HCT116 (cell line): Measurements from ENCODE around the gene KIF26A. TPM values are rescaled to one million over a fixed set of nuclear protein-coding genes. Genes with fewer than 3 reads are reported as not detected.

Experiments used
- ATAC-seq: fragments of 200-7000 bp; cut with Tn5 transposase; 2 replicates; pipeline ENCODE4 v1.9.1; 2020; ENCODE audit warnings: mild to moderate bottlenecking, moderate library complexity
- BruUV-seq: library from RNA; stranded (reverse); fragments of 400-500 nt; replicated peaks from 2 replicates; lab custom pipeline; 2021; lab: Mats Ljungman, UMichigan
- CTCF ChIA-PET: fragments of 300-600 bp; sonication (Branson Sonifier 250); formaldehyde crosslinking; loops from one replicate; lab custom pipeline; 2021; ENCODE audit warnings: antibody characterized with exemption; lab: Charles Lee
- POLR2A ChIA-PET: fragments of 300-600, 350-600 bp; sonication (Branson Sonifier 250); formaldehyde crosslinking; loops from one replicate; lab custom pipeline; 2021; ENCODE audit warnings: antibody characterized with exemption; lab: Charles Lee
- RAD21 ChIA-PET, 2 experiments: fragments of 300-600 bp; sonication (Branson Sonifier 250); formaldehyde crosslinking; loops; one replicate each; lab custom pipeline; 2023; ENCODE audit warnings: low total read pairs in 2 of 2; ENCODE audit not compliant: uncharacterized antibody in 2 of 2, unreplicated experiment in 2 of 2, low non-redundant PET in 1 of 2; lab: Charles Lee
- DNase-seq: peaks from one replicate; pipeline ENCODE4 v3.0.0-alpha.2; 2010; ENCODE audit warnings: low read depth, low spot score
- H2AFZ ChIP-seq: fragments of 200-600 bp; shearing (Covaris generic), sonication (generic); 2 replicates; pipeline ENCODE4 v1.6.1; 2017; ENCODE audit warnings: low read depth, mixed run types, mixed read lengths, antibody characterized with exemption, low read length; ENCODE audit not compliant: poor library complexity, severe bottlenecking
- H3K27ac ChIP-seq: 2 replicates; pipeline ENCODE4 v1.5.1; 2012; ENCODE audit warnings: low read depth, low read length
- H3K27me3 ChIP-seq: fragments of 200-600 bp; sonication (generic); 2 replicates; pipeline ENCODE4 v1.6.1; 2016; ENCODE audit warnings: mixed run types, low read length, mixed read lengths; ENCODE audit not compliant: insufficient read depth
- H3K36me3 ChIP-seq, 2 experiments: fragments of 200-500 bp in 1 of 2; fragments of 200-600 bp in 1 of 2; sonication (Bioruptor generic) in 1 of 2; sonication (generic) in 1 of 2; 2 replicates each; pipeline versions ENCODE4 v1.5.1 to v1.6.1; 2014 to 2016; ENCODE audit warnings: low read length in 2 of 2, inconsistent platforms in 1 of 2, mixed read lengths in 1 of 2, mixed run types in 1 of 2; ENCODE audit not compliant: insufficient read depth in 2 of 2, control insufficient read depth in 1 of 2
- H3K4me1 ChIP-seq, 2 experiments: fragments of 200-600 bp in 1 of 2; sonication (generic) in 1 of 2; 2 replicates each; pipeline versions ENCODE4 v1.5.1 to v1.6.1; 2012 to 2017; ENCODE audit warnings: low read length in 2 of 2, inconsistent platforms in 1 of 2, mild to moderate bottlenecking in 1 of 2, mixed read lengths in 1 of 2, mixed run types in 1 of 2, moderate library complexity in 1 of 2; ENCODE audit not compliant: insufficient read depth in 2 of 2, control insufficient read depth in 1 of 2
- H3K4me2 ChIP-seq: fragments of 200-600 bp; sonication (generic); 2 replicates; pipeline ENCODE4 v1.6.1; 2017; ENCODE audit warnings: mixed run types, low read length, mixed read lengths
- H3K4me3 ChIP-seq, 2 experiments: fragments of 200-600 bp in 1 of 2; sonication (generic) in 1 of 2; replicated peaks in 1 of 2; 2 replicates each; pipeline ENCODE4 v1.5.1; 2011 to 2016; ENCODE audit warnings: low read length in 2 of 2, control low read depth in 1 of 2, low read depth in 1 of 2, mild to moderate bottlenecking in 1 of 2, mixed read lengths in 1 of 2, mixed run types in 1 of 2
- H3K79me2 ChIP-seq: fragments of 200-600 bp; sonication (generic); 2 replicates; pipeline ENCODE4 v1.6.1; 2017; ENCODE audit warnings: mild to moderate bottlenecking, mixed run types, low read length, moderate library complexity, mixed read lengths; ENCODE audit not compliant: insufficient read depth
- H3K9ac ChIP-seq: fragments of 200-600 bp; sonication (generic); 2 replicates; pipeline ENCODE4 v1.6.1; 2016; ENCODE audit warnings: low read length, mixed read lengths
- H3K9me2 ChIP-seq: fragments of 200-600 bp; sonication (generic), shearing (Covaris generic); 2 replicates; pipeline ENCODE4 v1.6.1; 2017; ENCODE audit warnings: mixed run types, mild to moderate bottlenecking, moderate library complexity; ENCODE audit not compliant: insufficient read depth
- H3K9me3 ChIP-seq, 2 experiments: fragments of 200-500 bp in 1 of 2; fragments of 200-600 bp in 1 of 2; sonication (Bioruptor generic) in 1 of 2; sonication (generic) in 1 of 2; 2 replicates each; pipeline ENCODE4 v1.6.1; 2014 to 2017; ENCODE audit warnings: low read length in 2 of 2, mixed read lengths in 2 of 2, inconsistent platforms in 1 of 2, low read depth in 1 of 2, mild to moderate bottlenecking in 1 of 2, mixed run types in 1 of 2, moderate library complexity in 1 of 2; ENCODE audit not compliant: control insufficient read depth in 1 of 2, insufficient read depth in 1 of 2
- H4K20me1 ChIP-seq: fragments of 200-600 bp; sonication (generic), shearing (Covaris generic); 2 replicates; pipeline ENCODE4 v1.6.1; 2017; ENCODE audit warnings: mixed run types, mild to moderate bottlenecking, moderate library complexity; ENCODE audit not compliant: insufficient read depth
- CEBPB ChIP-seq: IDR thresholded peaks from 2 replicates; pipeline ENCODE4 v1.6.1; 2012; ENCODE audit warnings: low read depth
- CTCF ChIP-seq, 3 experiments: fragments of 200-600 bp in 1 of 3; sonication (generic) in 1 of 3; IDR thresholded peaks in 2 of 3; conservative IDR thresholded peaks in 1 of 3; 2 replicates each; pipeline ENCODE4 v1.5.1; 2012 to 2017; ENCODE audit warnings: low read depth in 2 of 3, low read length in 2 of 3, antibody characterized with exemption in 1 of 3, borderline replicate concordance in 1 of 3, control low read depth in 1 of 3, mild to moderate bottlenecking in 1 of 3, mixed read lengths in 1 of 3, mixed run types in 1 of 3, moderate library complexity in 1 of 3; ENCODE audit not compliant: insufficient read depth in 1 of 3
- ELF1 ChIP-seq: IDR thresholded peaks from 2 replicates; pipeline ENCODE4 v1.6.1; 2012; ENCODE audit warnings: low read depth, borderline replicate concordance
- EZH2 ChIP-seq: fragments of 200-600 bp; sonication (generic); IDR thresholded peaks from 2 replicates; pipeline ENCODE4 v1.6.1; 2017; ENCODE audit warnings: antibody characterized with exemption, mixed run types
- POLR2A ChIP-seq: IDR thresholded peaks from 2 replicates; pipeline ENCODE4 v1.7.0; 2011; ENCODE audit warnings: borderline replicate concordance; ENCODE audit not compliant: insufficient read depth, insufficient read length; ENCODE audit errors: extremely low read depth
- SIN3A ChIP-seq: IDR thresholded peaks from 2 replicates; pipeline ENCODE4 v1.6.1; 2012; ENCODE audit warnings: low read depth
- SP1 ChIP-seq: IDR thresholded peaks from 2 replicates; pipeline ENCODE4 v1.6.1; 2012; ENCODE audit warnings: low read depth
- SRF ChIP-seq: IDR thresholded peaks from 2 replicates; pipeline ENCODE4 v1.6.1; 2012; ENCODE audit warnings: low read depth
- ZBTB33 ChIP-seq: IDR thresholded peaks from 2 replicates; pipeline ENCODE4 v1.6.1; 2011; ENCODE audit warnings: mild to moderate bottlenecking, low read length, moderate library complexity; ENCODE audit not compliant: insufficient replicate concordance; ENCODE audit errors: extremely low read depth
- ZFX ChIP-seq: fragments of 450-650 bp; IDR thresholded peaks from 2 replicates; pipeline ENCODE4 v1.6.1; 2017
- intact Hi-C: fragments of 100-400 bp; cut with micrococcal nuclease; formaldehyde crosslinking; loops from 2 replicates; pipeline ENCODE4 v1.10.0; 2022
- total RNA-seq: library from RNA; stranded (reverse); gene quantifications from one replicate; pipeline ENCODE4 v1.2.1, GENCODE V29; 2021; ENCODE audit not compliant: unreplicated experiment

KIF26A gene
- total RNA-seq, 1 experiment from 2014 or later = 10.2 TPM

GRCh38 chr14:104161602-104162367 is 23.4 kb downstream of the KIF26A start:
- DNase-seq = no peak
- POLR2A ChIA-PET = no interaction called here
- no peaks in the 10 kb centered on the region for H3K9me3 ChIP-seq
- H3K27me3 ChIP-seq = no peaks in the 10 kb centered on the region
- H3K9ac ChIP-seq = no peak overlapping the region
- no peak for TF ChIP-seq ELF1
- no peak for TF ChIP-seq CEBPB
- no peak for TF ChIP-seq ZBTB33
- TF ChIP-seq SRF = no peak
- no peak for TF ChIP-seq CTCF (IDR thresholded peaks at IDR 0.05 in 2 of 3, conservative IDR thresholded peaks at IDR 0.05 in 1 of 3; ENCODE audit: borderline replicate concordance in 1 of 3, insufficient read depth in 1 of 3, low read depth in 2 of 3, low read length in 2 of 3)
- no peak for TF ChIP-seq POLR2A
- TF ChIP-seq SP1 = no peak
- no peak for TF ChIP-seq SIN3A
- no peak for TF ChIP-seq ZFX
- no peak for TF ChIP-seq EZH2
- TF ChIP-seq, all 23 proteins: peak for 0
- no peaks in the 10 kb centered on the region for H3K9me2 ChIP-seq
- CTCF ChIA-PET = no interaction called here
- BruUV-seq = no TSS peak
- no peak overlapping the region for H3K4me3 ChIP-seq
- H2AFZ ChIP-seq = no peak overlapping the region
- no peaks in the 10 kb centered on the region for H3K36me3 ChIP-seq
- no peaks in the 10 kb centered on the region for H3K4me1 ChIP-seq
- no peaks in the 10 kb centered on the region for H4K20me1 ChIP-seq
- no peak overlapping the region for H3K4me2 ChIP-seq
- no peak for ATAC-seq
- no peak overlapping the region for H3K27ac ChIP-seq
- RAD21 ChIA-PET = interaction anchor here in 1 of 2 experiments (0.5 kb wide), 1 partner anchor 477 kb away, joined by 3 read pairs; no protein-coding TSS in a partner anchor
- no peaks in the 10 kb centered on the region for H3K79me2 ChIP-seq
- intact Hi-C loops = no loop called here
